Right atrium auricular region (tissue), 2 donors: ENCODE results near the gene CROCC. TPM values are rescaled to one million over a fixed set of nuclear protein-coding genes. Genes with fewer than 3 reads are reported as not detected.

Experiments used
- DNase-seq: peaks from one replicate; pipeline ENCODE4 v3.0.0-alpha.2; 2019; ENCODE audit warnings: low spot score
- H3K27ac ChIP-seq, 2 donors: fragments of 200-600 bp; sonication (generic); 1 replicate in 1 of 2; 2 replicates in 1 of 2; pipeline ENCODE4 v1.5.1; 2016 to 2019
- H3K27me3 ChIP-seq, 2 donors: fragments of 200-600 bp; sonication (generic); one replicate each; pipeline versions ENCODE4 v1.5.1 to v1.6.0; 2017 to 2019
- H3K36me3 ChIP-seq: fragments of 200-600 bp; sonication (generic); one replicate; pipeline ENCODE4 v1.5.1; 2016
- H3K4me1 ChIP-seq, 2 donors: fragments of 200-600 bp; sonication (generic); one replicate each; pipeline versions ENCODE4 v1.5.1 to v1.6.0; 2017 to 2019
- H3K4me3 ChIP-seq, 2 donors: fragments of 200-600 bp; sonication (generic); 1 replicate in 1 of 2; 2 replicates in 1 of 2; pipeline ENCODE4 v1.5.1; 2017 to 2019; ENCODE audit warnings: mild to moderate bottlenecking in 1 of 2, moderate library complexity in 1 of 2
- H3K9me3 ChIP-seq, 2 donors: fragments of 200-600 bp; sonication (generic); one replicate each; pipeline ENCODE4 v1.5.1; 2019
- total RNA-seq, 2 donors: library from RNA; depleted of rRNA; stranded (reverse); fragments of >200 nt; gene quantifications; one replicate each; pipeline ENCODE4 v1.1.0, GENCODE V29; 2016
- TF ChIP-seq, protein P1 (sequence below), 2 donors: fragments of 200-600 bp; sonication (generic); IDR thresholded peaks; one replicate each; pipeline ENCODE4 v1.5.1; 2019; ENCODE audit warnings: antibody characterized with exemption in 2 of 2

The CROCC gene
- total RNA-seq, 2 donors from 2014 or later, result 10.0 to 11.7 TPM

DNA sequence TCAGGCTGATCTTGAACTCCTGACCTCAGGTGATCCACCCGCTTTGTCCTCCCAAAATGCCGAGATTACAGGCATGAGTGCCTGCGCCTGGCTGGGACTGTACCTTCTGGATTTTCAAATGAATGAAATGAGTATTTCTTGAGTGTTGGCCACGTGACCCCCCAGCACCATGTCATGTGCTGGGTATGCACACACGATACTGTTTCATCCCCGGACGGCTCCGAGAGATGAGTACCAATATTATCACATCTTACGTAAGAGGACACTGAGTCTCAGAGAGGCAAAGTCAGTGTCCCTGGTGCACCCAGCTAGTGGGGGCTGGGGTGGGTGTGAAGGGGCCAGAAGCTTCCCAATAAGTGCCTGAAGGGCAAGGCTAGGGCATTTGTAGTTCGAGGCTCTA lies 780 bp upstream of the CROCC start:
- Histone ChIP-seq H3K27ac (no peak overlapping the region), H3K9me3 (no peaks in the 10 kb centered on the region), H3K36me3 (no peaks in the 10 kb centered on the region), H3K4me1 (peaks cover 0 to 9% of the 10 kb centered on the region in 2 donors), H3K4me3 (no peak overlapping the region), H3K27me3 (no peaks in the 10 kb centered on the region)
- DNase-seq, result no peak
- TF ChIP-seq, protein P1, sequence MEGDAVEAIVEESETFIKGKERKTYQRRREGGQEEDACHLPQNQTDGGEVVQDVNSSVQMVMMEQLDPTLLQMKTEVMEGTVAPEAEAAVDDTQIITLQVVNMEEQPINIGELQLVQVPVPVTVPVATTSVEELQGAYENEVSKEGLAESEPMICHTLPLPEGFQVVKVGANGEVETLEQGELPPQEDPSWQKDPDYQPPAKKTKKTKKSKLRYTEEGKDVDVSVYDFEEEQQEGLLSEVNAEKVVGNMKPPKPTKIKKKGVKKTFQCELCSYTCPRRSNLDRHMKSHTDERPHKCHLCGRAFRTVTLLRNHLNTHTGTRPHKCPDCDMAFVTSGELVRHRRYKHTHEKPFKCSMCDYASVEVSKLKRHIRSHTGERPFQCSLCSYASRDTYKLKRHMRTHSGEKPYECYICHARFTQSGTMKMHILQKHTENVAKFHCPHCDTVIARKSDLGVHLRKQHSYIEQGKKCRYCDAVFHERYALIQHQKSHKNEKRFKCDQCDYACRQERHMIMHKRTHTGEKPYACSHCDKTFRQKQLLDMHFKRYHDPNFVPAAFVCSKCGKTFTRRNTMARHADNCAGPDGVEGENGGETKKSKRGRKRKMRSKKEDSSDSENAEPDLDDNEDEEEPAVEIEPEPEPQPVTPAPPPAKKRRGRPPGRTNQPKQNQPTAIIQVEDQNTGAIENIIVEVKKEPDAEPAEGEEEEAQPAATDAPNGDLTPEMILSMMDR (IDR thresholded peaks at IDR 0.05), result no peak

DNA sequence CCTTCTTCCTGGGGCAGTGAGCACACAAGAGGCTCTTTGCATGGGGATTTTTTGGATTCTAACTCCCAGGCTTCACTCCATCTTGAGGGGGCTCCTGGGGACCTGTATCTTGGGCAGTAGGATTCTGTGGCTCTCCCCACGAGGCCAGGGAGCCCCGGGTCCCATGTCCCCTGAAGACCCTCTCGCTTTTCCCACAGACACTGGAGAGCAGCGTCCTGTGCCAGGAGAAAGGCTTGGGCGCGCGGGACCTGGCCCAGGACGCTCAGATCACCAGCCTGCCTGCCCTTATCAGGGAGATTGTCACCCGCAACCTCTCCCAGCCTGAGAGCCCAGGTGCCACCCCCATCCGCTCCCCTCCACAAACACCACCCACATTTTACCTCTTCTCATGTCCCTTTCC lies 735 bp downstream of the CROCC start:
- Histone ChIP-seq H3K9me3 (no peaks in the 10 kb centered on the region), H3K27ac (no peak overlapping the region), H3K27me3 (no peaks in the 10 kb centered on the region), H3K4me3 (no peak overlapping the region), H3K4me1 (peaks cover 0 to 9% of the 10 kb centered on the region in 2 donors), H3K36me3 (no peaks in the 10 kb centered on the region)
- no peak for DNase-seq
- TF ChIP-seq, protein P1 (IDR thresholded peaks at IDR 0.05), result no peak

DNA sequence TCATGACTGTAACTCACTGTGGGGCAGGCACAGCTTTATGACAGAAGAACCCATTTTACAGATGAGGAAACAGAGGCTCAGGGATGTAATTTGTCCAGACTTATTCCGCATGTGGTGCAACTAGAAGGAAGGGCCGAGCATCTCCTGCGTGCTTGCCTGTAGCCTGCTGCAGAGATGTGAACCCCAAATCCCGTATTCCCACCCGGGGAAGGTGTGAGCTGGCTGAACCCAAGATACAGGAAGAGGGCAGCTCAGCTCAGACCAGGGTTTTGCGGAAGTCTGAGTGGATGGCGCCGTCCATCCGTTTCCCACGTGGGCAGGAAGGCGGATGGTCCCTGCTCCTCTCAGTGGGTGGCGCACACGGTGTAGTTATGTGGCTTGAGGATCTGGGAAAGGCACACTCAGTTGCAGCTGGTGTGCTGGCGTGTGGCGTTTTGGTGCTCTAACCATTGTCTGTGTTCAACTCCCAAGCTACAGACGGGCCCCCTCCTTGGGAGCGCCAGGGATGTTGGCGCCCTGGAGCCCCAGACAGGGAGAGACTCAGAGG lies 1.2 kb downstream of the CROCC start:
- Histone ChIP-seq H3K4me1 (peaks cover 0 to 9% of the 10 kb centered on the region in 2 donors), H3K27ac (no peak overlapping the region), H3K9me3 (no peaks in the 10 kb centered on the region), H3K27me3 (no peaks in the 10 kb centered on the region), H3K36me3 (no peaks in the 10 kb centered on the region), H3K4me3 (no peak overlapping the region)
- TF ChIP-seq, protein P1 (IDR thresholded peaks at IDR 0.05), result no peak
- no peak for DNase-seq

DNA sequence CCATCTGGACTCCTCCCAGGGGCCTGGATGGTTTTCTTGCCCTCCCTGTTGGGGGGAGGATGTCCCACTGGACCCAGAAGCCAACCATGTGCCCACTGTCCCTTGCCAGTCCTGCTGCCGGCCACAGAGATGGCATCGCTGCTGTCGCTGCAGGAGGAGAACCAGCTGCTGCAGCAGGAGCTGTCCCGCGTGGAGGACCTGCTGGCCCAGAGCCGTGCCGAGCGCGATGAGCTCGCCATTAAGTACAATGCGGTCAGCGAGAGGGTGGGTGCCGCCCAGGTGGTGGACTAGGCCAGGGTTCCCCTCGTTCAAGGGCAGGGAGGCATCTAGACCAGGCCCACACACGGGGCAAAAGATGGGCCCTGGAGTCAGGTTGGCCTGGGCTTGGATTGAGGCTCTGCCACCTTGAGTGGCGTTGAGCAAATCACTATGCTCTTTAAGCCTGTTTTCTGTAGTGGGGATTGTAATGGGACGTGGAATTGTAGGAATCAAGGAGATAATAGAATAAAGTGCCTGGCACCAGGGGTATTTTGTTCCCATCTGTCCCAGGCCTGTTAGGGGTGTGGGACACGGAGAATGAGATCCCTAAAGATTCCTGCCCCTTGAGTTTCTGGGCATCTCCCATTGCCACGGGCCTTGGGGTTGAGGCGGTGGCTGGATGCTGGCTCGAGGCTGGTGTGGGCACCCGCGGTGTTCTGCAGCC lies 2.6 kb downstream of the CROCC start:
- TF ChIP-seq, protein P1 (IDR thresholded peaks at IDR 0.05), result no peak
- no peaks in the 10 kb centered on the region for H3K36me3 ChIP-seq
- peaks cover 0 to 9% of the 10 kb centered on the region in 2 donors for H3K4me1 ChIP-seq

DNA sequence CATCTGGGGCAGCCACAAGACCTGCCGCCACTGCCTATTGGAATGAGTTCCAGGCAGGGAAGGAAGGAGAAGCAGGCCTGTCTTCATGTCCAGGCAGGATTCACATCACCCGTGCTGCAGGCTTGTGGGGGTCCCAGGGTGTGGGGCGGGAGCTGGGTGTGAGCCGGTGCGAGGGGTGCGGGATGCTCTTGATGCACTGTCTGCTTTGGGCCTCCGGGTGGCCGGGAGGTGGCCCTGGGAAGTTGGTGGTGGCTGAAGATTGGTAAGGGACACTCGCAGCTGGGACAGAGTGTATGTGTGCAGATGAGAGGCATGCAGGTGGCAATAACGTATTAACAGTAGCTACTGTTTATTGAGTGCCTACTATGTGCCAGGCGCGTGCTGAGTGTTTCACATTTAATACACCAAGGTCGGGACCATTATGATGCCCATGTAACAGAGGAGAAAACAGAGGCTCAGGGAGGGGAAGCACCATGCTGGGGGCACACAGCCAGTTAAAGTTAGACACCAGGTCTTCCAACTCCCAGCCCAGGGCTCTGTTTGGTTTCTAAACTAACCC lies 3.3 kb downstream of the CROCC start:
- peaks cover 0 to 9% of the 10 kb centered on the region in 2 donors for H3K4me1 ChIP-seq
- no peak overlapping the region for H3K4me3 ChIP-seq
- TF ChIP-seq, protein P1 (IDR thresholded peaks at IDR 0.05), result no peak
- H3K9me3 ChIP-seq, result no peaks in the 10 kb centered on the region
- no peak overlapping the region for H3K27ac ChIP-seq
- no peak for DNase-seq
- H3K36me3 ChIP-seq, result no peaks in the 10 kb centered on the region
- no peaks in the 10 kb centered on the region for H3K27me3 ChIP-seq

More for the DNA sequence above, 2.6 kb downstream of the CROCC start:
- no peak for DNase-seq
- Histone ChIP-seq H3K27me3 (no peaks in the 10 kb centered on the region), H3K27ac (no peak overlapping the region), H3K9me3 (no peaks in the 10 kb centered on the region), H3K4me3 (no peak overlapping the region)
